ENCODE data around the gene HMGB3. TPM values are rescaled to one million over a fixed set of nuclear protein-coding genes. Genes with fewer than 3 reads are reported as not detected.

The HMGB3 gene
- total RNA-seq, 1 donor from 2014 or later = 16.6 TPM

Small RNA genes within 50 kb of the gene (small RNA-seq; reads per million reads assigned to genes)
- gene RNA5SP525 (ENCODE audit: low replicate concordance) = not detected
- not detected for gene RNU6-383P (ENCODE audit: low replicate concordance)
- gene RPL12P50 (ENCODE audit: low replicate concordance) = not detected

Other genes starting within 250 kb of the HMGB3 start
- 41.7 TPM for gene CD99L2, start 84.7 kb upstream of the HMGB3 start, total RNA-seq
- not detected for gene GPR50, start 193.2 kb downstream of the HMGB3 start, total RNA-seq

Data from tongue (tissue), 2 donors.